ENCODE data around the gene PAPOLA. TPM values are rescaled to one million over a fixed set of nuclear protein-coding genes. Genes with fewer than 3 reads are reported as not detected.

PAPOLA gene
- total RNA-seq, 1 experiment from 2014 or later = 77.0 TPM

Other genes with a start within 250 kb of the PAPOLA start
- 0.98 and 4.2 TPM in 2 replicates for gene BDKRB1, start 246.2 kb upstream of the PAPOLA start, total RNA-seq (2014; rRNA removed)
- gene ATG2B, start 139.0 kb upstream of the PAPOLA start, total RNA-seq (2014; rRNA removed) = 7.8 and 12.4 TPM in 2 replicates
- gene GSKIP, start 138.9 kb upstream of the PAPOLA start, total RNA-seq (2014; rRNA removed) = 28.0 and 28.7 TPM in 2 replicates
- 0.17 TPM in 1 of 2 replicates, not detected in the other for gene AK7, start 110.3 kb upstream of the PAPOLA start, total RNA-seq (2014; rRNA removed)